ENCODE data around the gene MCAT. TPM values are rescaled to one million over a fixed set of nuclear protein-coding genes. Genes with fewer than 3 reads are reported as not detected.
A peak's percentile ranks its signal among the peaks of the same experiment; 100 is the strongest.

Gene MCAT
- total RNA-seq, 2 donors from 2014 or later: 17.1 to 19.9 TPM

DNA sequence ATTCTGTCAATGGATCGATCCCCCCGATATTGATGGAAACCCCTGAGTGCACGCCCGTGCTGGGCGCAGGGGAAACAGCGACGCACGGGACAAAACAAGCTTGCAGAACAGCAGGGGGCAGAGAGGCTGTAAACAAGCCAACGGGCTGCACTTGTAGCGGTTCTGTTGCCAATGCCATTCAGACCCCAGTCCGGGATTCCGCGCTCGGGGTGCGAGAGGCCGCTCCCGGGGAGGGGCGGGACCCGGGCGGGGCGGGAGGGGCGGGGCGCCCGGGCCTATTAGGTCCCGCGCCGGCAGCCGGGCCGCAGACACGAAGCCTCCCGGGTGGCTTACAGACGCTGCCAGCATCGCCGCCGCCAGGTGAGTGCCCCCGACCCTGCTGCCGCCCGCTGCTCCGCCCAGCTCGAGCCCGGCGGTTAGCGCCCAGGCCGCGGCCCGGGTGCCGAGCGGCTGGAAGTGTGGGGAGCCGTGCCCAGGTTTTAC is 32.7 kb downstream of the MCAT start, which contains the start of gene BIK:
Gene BIK (plus strand): TSS at position 307 of the 483 bp plus-strand sequence. CDS start 13,273 bp downstream, outside the sequence.
- peaks cover 31% of the 10 kb centered on the region for H3K27me3 Mint-ChIP-seq (ENCODE audit: insufficient read depth)
- Histone ChIP-seq H3K4me3 (ENCODE audit: low read length) (peak within 1 kb of the TSS; percentile 81), H3K36me3 (ENCODE audit: control insufficient read depth, insufficient read depth, low read length) (no peaks in the 10 kb centered on the region), H3K4me1 (ENCODE audit: control insufficient read depth, insufficient read depth, low read length) (peaks cover 2% of the 10 kb centered on the region), H3K27ac (ENCODE audit: low read depth, low read length) (no peak within 1 kb of the TSS), H3K9ac (ENCODE audit: extremely low read depth, low read length, poor library complexity, severe bottlenecking) (no peak within 1 kb of the TSS), H3K9me3 (ENCODE audit: control insufficient read depth, low read length) (no peaks in the 10 kb centered on the region), H3K27me3 (ENCODE audit: control insufficient read depth, insufficient read depth, low read length, poor library complexity, severe bottlenecking) (peaks cover 33% of the 10 kb centered on the region)
- peaks cover 18% of the 10 kb centered on the region for H3K4me1 Mint-ChIP-seq
- H3K9me3 Mint-ChIP-seq: no peaks in the 10 kb centered on the region
- no peaks in the 10 kb centered on the region for H3K36me3 Mint-ChIP-seq (ENCODE audit: low read depth)
- peak within 1 kb of the TSS; percentile 60 for H3K4me3 Mint-ChIP-seq
- TF ChIP-seq, protein P1, sequence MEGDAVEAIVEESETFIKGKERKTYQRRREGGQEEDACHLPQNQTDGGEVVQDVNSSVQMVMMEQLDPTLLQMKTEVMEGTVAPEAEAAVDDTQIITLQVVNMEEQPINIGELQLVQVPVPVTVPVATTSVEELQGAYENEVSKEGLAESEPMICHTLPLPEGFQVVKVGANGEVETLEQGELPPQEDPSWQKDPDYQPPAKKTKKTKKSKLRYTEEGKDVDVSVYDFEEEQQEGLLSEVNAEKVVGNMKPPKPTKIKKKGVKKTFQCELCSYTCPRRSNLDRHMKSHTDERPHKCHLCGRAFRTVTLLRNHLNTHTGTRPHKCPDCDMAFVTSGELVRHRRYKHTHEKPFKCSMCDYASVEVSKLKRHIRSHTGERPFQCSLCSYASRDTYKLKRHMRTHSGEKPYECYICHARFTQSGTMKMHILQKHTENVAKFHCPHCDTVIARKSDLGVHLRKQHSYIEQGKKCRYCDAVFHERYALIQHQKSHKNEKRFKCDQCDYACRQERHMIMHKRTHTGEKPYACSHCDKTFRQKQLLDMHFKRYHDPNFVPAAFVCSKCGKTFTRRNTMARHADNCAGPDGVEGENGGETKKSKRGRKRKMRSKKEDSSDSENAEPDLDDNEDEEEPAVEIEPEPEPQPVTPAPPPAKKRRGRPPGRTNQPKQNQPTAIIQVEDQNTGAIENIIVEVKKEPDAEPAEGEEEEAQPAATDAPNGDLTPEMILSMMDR (conservative IDR thresholded peaks at IDR 0.05): no peak
- peak within 1 kb of the TSS; percentile 80 for H3K27ac Mint-ChIP-seq
- WGBS, 2 experiments (ENCODE audit: insufficient coverage in 1 of 2, insufficient read length in 1 of 2): 0 to 1% methylated on average over 37 to 49 of the region's 49 CpGs
- peak; percentile 92 for DNase-seq

DNA sequence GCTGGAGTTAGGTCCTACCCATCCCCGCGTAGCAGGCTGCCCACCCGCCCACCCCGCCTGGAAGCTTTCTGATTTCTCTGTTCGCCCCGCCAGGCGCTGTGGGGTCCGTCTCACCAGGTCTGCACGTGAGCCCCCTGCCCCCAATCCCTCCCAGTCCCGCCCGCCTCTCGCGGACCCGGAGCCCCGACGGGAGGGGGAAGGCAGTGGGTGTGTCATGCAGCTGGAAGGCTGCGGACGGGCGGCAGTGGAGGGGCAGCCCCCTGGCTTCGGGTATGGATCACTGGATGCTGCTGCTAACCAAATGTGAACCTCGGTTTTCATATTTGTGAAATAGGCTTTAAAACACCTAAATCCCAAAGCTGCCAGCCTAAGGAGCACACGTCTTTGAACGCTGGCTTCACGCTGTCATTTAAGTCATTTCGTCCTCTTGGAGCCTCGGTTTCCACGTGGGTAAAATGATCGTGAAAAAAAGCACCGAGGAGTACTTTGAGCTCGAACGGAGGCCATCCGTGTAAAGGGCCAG is 33.2 kb downstream of the MCAT start:
- 1 to 5% methylated on average over 16 to 31 of the region's 32 CpGs for WGBS, 2 experiments (ENCODE audit: insufficient coverage in 1 of 2, insufficient read length in 1 of 2)
- no peak overlapping the region for H3K9ac ChIP-seq (ENCODE audit: extremely low read depth, low read length, poor library complexity, severe bottlenecking)
- H3K36me3 Mint-ChIP-seq (ENCODE audit: low read depth): no peaks in the 10 kb centered on the region
- H3K9me3 Mint-ChIP-seq: no peaks in the 10 kb centered on the region
- peak overlapping the region; percentile 81 for H3K4me3 ChIP-seq (ENCODE audit: low read length)
- DNase-seq: peak; percentile 79
- H3K27me3 Mint-ChIP-seq (ENCODE audit: insufficient read depth): peaks cover 31% of the 10 kb centered on the region
- peaks cover 16% of the 10 kb centered on the region for H3K4me1 Mint-ChIP-seq
- TF ChIP-seq, protein P1 (conservative IDR thresholded peaks at IDR 0.05): no peak
- H3K27ac Mint-ChIP-seq: peak overlapping the region; percentile 80
- no peaks in the 10 kb centered on the region for H3K9me3 ChIP-seq (ENCODE audit: control insufficient read depth, low read length)
- H3K27ac ChIP-seq (ENCODE audit: low read depth, low read length): no peak overlapping the region
- peaks cover 33% of the 10 kb centered on the region for H3K27me3 ChIP-seq (ENCODE audit: control insufficient read depth, insufficient read depth, low read length, poor library complexity, severe bottlenecking)
- peak overlapping the region; percentile 60 for H3K4me3 Mint-ChIP-seq
- no peaks in the 10 kb centered on the region for H3K36me3 ChIP-seq (ENCODE audit: control insufficient read depth, insufficient read depth, low read length)
- peaks cover 2% of the 10 kb centered on the region for H3K4me1 ChIP-seq (ENCODE audit: control insufficient read depth, insufficient read depth, low read length)

DNA sequence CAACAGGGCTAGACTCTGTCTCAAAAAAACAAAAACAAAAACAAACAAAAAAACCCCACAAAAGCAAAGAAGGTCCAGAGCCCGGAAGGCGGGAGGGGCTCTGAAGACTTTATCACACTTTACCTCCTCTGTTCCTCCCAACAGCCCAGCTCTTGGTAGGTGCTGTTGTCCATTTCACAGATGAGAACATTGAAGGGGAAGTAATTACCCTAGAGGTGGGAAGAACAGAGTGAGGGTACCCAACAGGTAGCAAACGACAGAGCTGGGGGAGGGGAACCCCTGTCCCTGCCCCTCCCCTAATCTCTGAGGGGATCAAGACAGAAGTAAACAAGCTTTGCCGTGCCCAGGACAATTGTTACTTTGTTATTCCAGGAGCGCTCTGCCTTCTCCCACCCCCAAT is 33.7 kb downstream of the MCAT start:
- H3K27me3 Mint-ChIP-seq (ENCODE audit: insufficient read depth): peaks cover 31% of the 10 kb centered on the region

More for the DNA sequence above, 33.7 kb downstream of the MCAT start:
- H3K9ac ChIP-seq (ENCODE audit: extremely low read depth, low read length, poor library complexity, severe bottlenecking): no peak overlapping the region
- Mint-ChIP-seq H3K4me1 (peaks cover 13% of the 10 kb centered on the region), H3K27ac (no peak overlapping the region), H3K4me3 (peak overlapping the region; percentile 60), H3K9me3 (no peaks in the 10 kb centered on the region), H3K36me3 (ENCODE audit: low read depth) (no peaks in the 10 kb centered on the region)
- H3K9me3 ChIP-seq (ENCODE audit: control insufficient read depth, low read length): no peaks in the 10 kb centered on the region
- peaks cover 33% of the 10 kb centered on the region for H3K27me3 ChIP-seq (ENCODE audit: control insufficient read depth, insufficient read depth, low read length, poor library complexity, severe bottlenecking)
- H3K36me3 ChIP-seq (ENCODE audit: control insufficient read depth, insufficient read depth, low read length): no peaks in the 10 kb centered on the region
- H3K4me1 ChIP-seq (ENCODE audit: control insufficient read depth, insufficient read depth, low read length): peaks cover 2% of the 10 kb centered on the region
- H3K27ac ChIP-seq (ENCODE audit: low read depth, low read length): no peak overlapping the region
- DNase-seq: no peak
- TF ChIP-seq, protein P1 (conservative IDR thresholded peaks at IDR 0.05): no peak
- H3K4me3 ChIP-seq (ENCODE audit: low read length): no peak overlapping the region
- 46% methylated on average over 5 of the region's 5 CpGs; no CpG with 5 or more reads in 1 of the 2 experiments for WGBS, 2 experiments (ENCODE audit: insufficient coverage in 1 of 2, insufficient read length in 1 of 2)
